Measurements from ENCODE around the gene WBP4. TPM values are rescaled to one million over a fixed set of nuclear protein-coding genes. Genes with fewer than 3 reads are reported as not detected.
A peak's percentile ranks its signal among the peaks of the same experiment; 100 is the strongest.

Gene WBP4
- total and polyA plus RNA-seq, 2 of the 4 experiments (the other 2 are of a cell fraction), result 4.3 to 11.0 TPM

GRCh38 chr13:41026788-41027187, 34.5 kb upstream of the WBP4 start:
- Histone ChIP-seq H3K36me3 (ENCODE audit: control insufficient read depth, insufficient read depth, low read length) (peaks cover 11% of the 10 kb centered on the region), H3K4ac (ENCODE audit: low read depth, low read length) (no peak overlapping the region), H2BK15ac (ENCODE audit: low read depth, low read length) (no peak overlapping the region), H3K9me3 (ENCODE audit: control insufficient read depth, insufficient read depth, low read length) (no peaks in the 10 kb centered on the region), H2AK9ac (replicated peaks; ENCODE audit: low read depth, low read length, poor library complexity) (peak overlapping the region; percentile 69), H4K91ac (ENCODE audit: insufficient read depth, low read depth, low read length) (no peak overlapping the region), H3K14ac (replicated peaks; ENCODE audit: low read depth, low read length) (no peak overlapping the region), H4K8ac (ENCODE audit: low read depth in 2 of 2, low read length in 2 of 2) (no peak overlapping the region), H3K27me3 (ENCODE audit: control insufficient read depth, insufficient read depth, low read length) (no peaks in the 10 kb centered on the region), H3K9ac (ENCODE audit: low read depth, low read length) (no peak overlapping the region), H4K20me1 (ENCODE audit: insufficient read depth, low read length) (peaks cover 50% of the 10 kb centered on the region), H2BK5ac (ENCODE audit: low read depth, low read length, poor library complexity, severe bottlenecking) (no peak overlapping the region), H3K18ac (ENCODE audit: low read depth, low read length) (no peak overlapping the region), H3K56ac (ENCODE audit: extremely low read depth, insufficient read depth, low read length) (no peak overlapping the region), H3K4me2 (ENCODE audit: low read depth, low read length) (no peak overlapping the region), H3K4me1 (ENCODE audit: control insufficient read depth, insufficient read depth, low read length) (no peaks in the 10 kb centered on the region; the same call in 1 of the 2 replicates), H2BK20ac (ENCODE audit: low read depth, low read length) (no peak overlapping the region), H2BK120ac (ENCODE audit: low read depth, low read length) (no peak overlapping the region), H3K4me3 (ENCODE audit: insufficient read depth, low read depth, low read length) (no peak overlapping the region), H2AK5ac (ENCODE audit: low read depth, low read length) (no peak overlapping the region), H2AFZ (replicated peaks; ENCODE audit: low read length, poor library complexity) (no peak overlapping the region), H3K27ac (ENCODE audit: insufficient read depth, low read length) (no peak overlapping the region), H3K23ac (ENCODE audit: low read depth, low read length) (no peak overlapping the region), H3K9me1 (ENCODE audit: insufficient read depth, low read length) (peaks cover 18% of the 10 kb centered on the region; the same call in 1 of the 2 replicates), H4K5ac (ENCODE audit: low read depth, low read length) (no peak overlapping the region), H3K79me1 (ENCODE audit: low read depth in 1 of 2, low read length in 2 of 2) (peaks cover 37 to 74% of the 10 kb centered on the region in 2 experiments)
- intact Hi-C loops (cut with micrococcal nuclease) (no loop called here), in situ Hi-C loops (cut with MboI; ENCODE audit: low sequenced_read_pairs) (no loop called here), dilution Hi-C loops (cut with HindIII; ENCODE audit: low sequenced_read_pairs, unreplicated experiment) (no loop called here)
- no peak for ATAC-seq (ENCODE audit: low read depth)
- 100% methylated on average over 5 of the region's 8 CpGs; no CpG with 5 or more reads in 1 of the 2 experiments for WGBS, 2 experiments (ENCODE audit: extremely low coverage in 2 of 2, insufficient read length in 1 of 2)
- CTCF ChIA-PET, result no interaction called here
- no TSS peak for BruUV-seq (replicated peaks)
- TF ChIP-seq RAD21 (IDR thresholded peaks at IDR 0.05; ENCODE audit: low read length), result no peak
- TF ChIP-seq MAZ (IDR thresholded peaks at IDR 0.05; ENCODE audit: borderline replicate concordance, low read depth, low read length), result no peak
- no peak for TF ChIP-seq MXI1 (IDR thresholded peaks at IDR 0.05; ENCODE audit: borderline replicate concordance, low read depth, low read length)
- TF ChIP-seq USF2 (IDR thresholded peaks at IDR 0.05; ENCODE audit: low read depth, low read length), result no peak
- no peak for TF ChIP-seq NFE2L2 (IDR thresholded peaks at IDR 0.05; ENCODE audit: low read depth, low read length)
- no peak for TF ChIP-seq CTCF (conservative IDR thresholded peaks at IDR 0.05; ENCODE audit: low read depth, low read length)
- DNase-seq, result no peak
- POLR2A ChIA-PET (ENCODE audit: unreplicated experiment), result no interaction called here

Measured in IMR-90 (cell line).